ENCODE measurements around the gene GALNT14. TPM values are rescaled to one million over a fixed set of nuclear protein-coding genes. Genes with fewer than 3 reads are reported as not detected.

GALNT14 gene
- total and polyA plus RNA-seq, 10 of the 15 experiments (the other 5 are each of a cell fraction or from before 2014, with no cell fraction given): 3.7 to 17.8 (median 6.0) TPM

DNA sequence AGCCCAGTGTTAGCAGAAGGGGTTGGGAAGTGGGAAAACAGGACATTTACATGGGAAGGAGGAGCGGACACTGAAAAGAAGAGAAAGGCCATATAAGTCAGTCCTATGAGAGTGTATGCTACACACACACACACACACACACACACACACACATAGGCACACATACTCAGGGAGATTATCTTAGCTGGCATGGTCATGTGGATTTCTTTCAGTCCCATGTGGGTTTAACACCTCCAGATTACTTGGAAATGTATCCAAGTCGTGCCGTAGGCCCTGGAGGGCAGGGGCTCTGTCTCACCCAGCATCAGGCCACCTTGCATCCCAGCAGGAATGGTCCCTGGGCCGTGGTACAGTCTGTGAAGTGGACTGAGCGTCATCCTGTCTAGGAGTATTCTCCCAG lies 217.7 kb downstream of the GALNT14 start (continued):
- TF ChIP-seq MEF2B (IDR thresholded peaks at IDR 0.05; ENCODE audit: partially characterized antibody, poor library complexity, severe bottlenecking): no peak
- TF ChIP-seq MYC (IDR thresholded peaks at IDR 0.05; ENCODE audit: insufficient read depth, insufficient read length, insufficient replicate concordance, low read length, severe bottlenecking): no peak

DNA sequence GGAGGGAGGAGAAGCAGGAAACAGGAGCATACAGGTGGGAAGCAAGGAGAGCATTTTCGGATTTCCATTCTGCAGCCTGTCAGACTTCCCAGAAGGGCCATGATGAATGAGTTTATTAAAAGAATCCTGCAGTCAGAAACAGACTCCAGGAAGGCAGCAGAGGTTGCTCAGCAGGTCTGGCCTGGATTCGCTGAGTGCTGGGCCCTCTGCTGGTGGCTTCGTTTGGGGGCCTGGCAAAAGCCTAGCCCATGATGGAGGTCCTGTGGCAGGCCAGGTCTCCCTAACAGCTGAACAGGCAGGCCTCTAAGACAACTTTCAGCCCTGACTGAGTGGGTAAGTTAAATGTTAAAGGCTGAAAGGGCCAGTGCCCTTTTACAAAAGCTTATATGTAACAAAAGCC lies 222.8 kb downstream of the GALNT14 start:
- H3K9me3 ChIP-seq (replicated peaks; ENCODE audit: control insufficient read depth, insufficient read depth, low read length): no peaks in the 10 kb centered on the region
- CTCF ChIA-PET: interaction anchor here (2.1 kb wide), 1 partner anchor 53 kb away, joined by 4 read pairs; no protein-coding TSS in a partner anchor
- in situ Hi-C loops (cut with MboI) (no loop called here), intact Hi-C loops (cut with micrococcal nuclease; ENCODE audit: unreplicated experiment) (no loop called here)
- RAD21 ChIA-PET (ENCODE audit: unreplicated experiment): no interaction called here
- WGBS (ENCODE audit: insufficient coverage, insufficient replicate concordance, low lambda C conversion rate, missing lambda C conversion rate): 0% methylated on average over 3 of the region's 3 CpGs
- DNase-seq (ENCODE audit: low read depth, low spot score) (no peak), ATAC-seq (peak; percentile 57; the same call in 1 of the 3 replicates), FAIRE-seq (no peak)
- H3K79me2 ChIP-seq (ENCODE audit: control insufficient read depth, insufficient read depth, low read length): no peaks in the 10 kb centered on the region
- POLR2A ChIA-PET: no interaction called here
- no peak overlapping the region for H3K4me3 ChIP-seq
- H3K4me2 ChIP-seq (ENCODE audit: control insufficient read depth, insufficient read depth): no peak overlapping the region
- no peak overlapping the region for H3K27ac ChIP-seq (ENCODE audit: control insufficient read depth, insufficient read depth)
- no peak overlapping the region for H3K9ac ChIP-seq (ENCODE audit: control insufficient read depth, insufficient read depth, low read length)
- TF ChIP-seq IKZF2 (IDR thresholded peaks at IDR 0.05) (no peak), EGR1 (IDR thresholded peaks at IDR 0.05; ENCODE audit: borderline replicate concordance in 1 of 2, low read depth in 2 of 2, low read length in 2 of 2) (no peak), CREM (IDR thresholded peaks at IDR 0.05; ENCODE audit: low read depth) (no peak), JUNB (IDR thresholded peaks at IDR 0.05) (no peak)
- TF ChIP-seq, protein P1, sequence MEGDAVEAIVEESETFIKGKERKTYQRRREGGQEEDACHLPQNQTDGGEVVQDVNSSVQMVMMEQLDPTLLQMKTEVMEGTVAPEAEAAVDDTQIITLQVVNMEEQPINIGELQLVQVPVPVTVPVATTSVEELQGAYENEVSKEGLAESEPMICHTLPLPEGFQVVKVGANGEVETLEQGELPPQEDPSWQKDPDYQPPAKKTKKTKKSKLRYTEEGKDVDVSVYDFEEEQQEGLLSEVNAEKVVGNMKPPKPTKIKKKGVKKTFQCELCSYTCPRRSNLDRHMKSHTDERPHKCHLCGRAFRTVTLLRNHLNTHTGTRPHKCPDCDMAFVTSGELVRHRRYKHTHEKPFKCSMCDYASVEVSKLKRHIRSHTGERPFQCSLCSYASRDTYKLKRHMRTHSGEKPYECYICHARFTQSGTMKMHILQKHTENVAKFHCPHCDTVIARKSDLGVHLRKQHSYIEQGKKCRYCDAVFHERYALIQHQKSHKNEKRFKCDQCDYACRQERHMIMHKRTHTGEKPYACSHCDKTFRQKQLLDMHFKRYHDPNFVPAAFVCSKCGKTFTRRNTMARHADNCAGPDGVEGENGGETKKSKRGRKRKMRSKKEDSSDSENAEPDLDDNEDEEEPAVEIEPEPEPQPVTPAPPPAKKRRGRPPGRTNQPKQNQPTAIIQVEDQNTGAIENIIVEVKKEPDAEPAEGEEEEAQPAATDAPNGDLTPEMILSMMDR (IDR thresholded peaks at IDR 0.05 in 2 of 3, conservative IDR thresholded peaks at IDR 0.05 in 1 of 3; ENCODE audit: control insufficient read depth in 2 of 3, extremely low read depth in 1 of 3, insufficient read depth in 1 of 3, low read depth in 3 of 3, low read length in 3 of 3): peak; percentile 21 to 28 (median 27); a peak in 4 of 6 replicates
- no peaks in the 10 kb centered on the region for H4K20me1 ChIP-seq (ENCODE audit: control insufficient read depth, insufficient read depth)
- SMC1A ChIA-PET (ENCODE audit: uncharacterized antibody, unreplicated experiment): interaction anchor here (1.3 kb wide), 1 partner anchor 254 kb away, joined by 4 read pairs; no protein-coding TSS in a partner anchor
- H3K27me3 ChIP-seq (replicated peaks in 1 of 2; ENCODE audit: control insufficient read depth in 2 of 2, insufficient read depth in 2 of 2, low read length in 1 of 2): no peaks in the 10 kb centered on the region
- no peak overlapping the region for H2AFZ ChIP-seq (ENCODE audit: control insufficient read depth, low read depth, low read length)
- BruUV-seq (replicated peaks): no TSS peak
- no peaks in the 10 kb centered on the region for H3K4me1 ChIP-seq (ENCODE audit: control insufficient read depth, insufficient read depth, low read length)
- H3K36me3 ChIP-seq (ENCODE audit: control insufficient read depth in 2 of 2, insufficient read depth in 2 of 2, low read length in 1 of 2): no peaks in the 10 kb centered on the region
